WERI-Rb-1 (cell line): ENCODE results near the gene ARAP3.

Source experiments
- DNase-seq: peaks from one replicate; pipeline ENCODE4 v3.0.0-alpha.2; 2020
- H3K27ac ChIP-seq: fragments of 250-450 bp; sonication (Bioruptor Pico); 2 replicates; pipeline ENCODE4 v1.5.1; 2020; ENCODE audit warnings: mild to moderate bottlenecking, moderate library complexity
- H3K27me3 ChIP-seq: fragments of 250-450 bp; sonication (Bioruptor Pico); 2 replicates; pipeline ENCODE4 v1.5.1; 2021; ENCODE audit warnings: mild to moderate bottlenecking, low read depth, moderate library complexity; ENCODE audit not compliant: insufficient read depth, severe bottlenecking
- H3K36me3 ChIP-seq: fragments of 250-450 bp; sonication (Bioruptor Pico); 2 replicates; pipeline ENCODE4 v1.5.1; 2020; ENCODE audit warnings: mild to moderate bottlenecking, moderate library complexity
- H3K4me3 ChIP-seq: 2 replicates; pipeline ENCODE4 v1.5.1; 2011; ENCODE audit warnings: low read depth, mild to moderate bottlenecking, control low read depth, low read length
- H3K9me3 ChIP-seq: fragments of 250-450 bp; sonication (Bioruptor Pico); 2 replicates; pipeline ENCODE4 v1.5.1; 2021; ENCODE audit warnings: mild to moderate bottlenecking, moderate library complexity; ENCODE audit not compliant: severe bottlenecking
- CTCF ChIP-seq: IDR thresholded peaks from 2 replicates; pipeline ENCODE4 v1.5.1; 2011; ENCODE audit warnings: low read depth, mild to moderate bottlenecking, control low read depth, inconsistent platforms, low read length

The ARAP3 gene

GRCh38 chr5:141618804-141619554, 63.1 kb downstream of the ARAP3 start, which contains the start of gene DIAPH1:
DIAPH1 (minus strand) TSS chr5:141619000; CDS start chr5:141618914, 86 bp downstream.
- H3K27ac ChIP-seq: peak within 1 kb of the TSS; percentile 90
- H3K4me3 ChIP-seq: peak within 1 kb of the TSS; percentile 75
- H3K36me3 ChIP-seq: peaks cover 44% of the 10 kb centered on the region
- peak; percentile 95 for TF ChIP-seq CTCF
- H3K27me3 ChIP-seq: no peaks in the 10 kb centered on the region
- H3K9me3 ChIP-seq: no peaks in the 10 kb centered on the region
- peak; percentile 98 for DNase-seq

GRCh38 chr5:141618030-141618803, 63.8 kb downstream of the ARAP3 start:
- Histone ChIP-seq H3K36me3 (peaks cover 38% of the 10 kb centered on the region), H3K27ac (peak overlapping the region; percentile 90), H3K27me3 (no peaks in the 10 kb centered on the region), H3K9me3 (no peaks in the 10 kb centered on the region), H3K4me3 (peak overlapping the region; percentile 75)
- TF ChIP-seq CTCF: no peak
- peak; percentile 51 for DNase-seq

DNA sequence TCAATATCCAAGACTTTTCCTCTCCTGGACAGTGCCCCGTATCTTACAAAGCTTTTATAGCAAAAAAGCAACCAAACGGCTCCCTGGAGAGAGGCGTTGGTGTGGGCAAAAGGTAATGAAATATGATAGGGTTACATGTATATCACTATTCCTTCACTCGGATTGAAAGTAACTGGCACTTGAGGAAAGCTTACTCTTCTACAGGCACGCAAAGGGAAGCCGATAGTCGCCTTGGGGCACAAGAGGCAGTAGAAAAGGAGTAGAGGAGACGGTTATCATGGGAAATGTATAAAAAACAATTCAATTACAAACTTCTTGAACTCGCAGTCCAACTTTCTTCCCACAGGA, 64.4 kb downstream of the ARAP3 start:
- Histone ChIP-seq H3K9me3 (no peaks in the 10 kb centered on the region), H3K36me3 (peaks cover 33% of the 10 kb centered on the region), H3K4me3 (peak overlapping the region; percentile 75), H3K27ac (no peak overlapping the region; the same call in 1 of the 2 replicates), H3K27me3 (no peaks in the 10 kb centered on the region)
- no peak for DNase-seq
- TF ChIP-seq CTCF: no peak

GRCh38 chr5:141617128-141617527, 64.9 kb downstream of the ARAP3 start:
- no peaks in the 10 kb centered on the region for H3K27me3 ChIP-seq
- no peak for TF ChIP-seq CTCF
- H3K4me3 ChIP-seq: no peak overlapping the region
- no peaks in the 10 kb centered on the region for H3K9me3 ChIP-seq
- H3K27ac ChIP-seq: no peak overlapping the region
- DNase-seq: no peak
- H3K36me3 ChIP-seq: peaks cover 30% of the 10 kb centered on the region

DNA sequence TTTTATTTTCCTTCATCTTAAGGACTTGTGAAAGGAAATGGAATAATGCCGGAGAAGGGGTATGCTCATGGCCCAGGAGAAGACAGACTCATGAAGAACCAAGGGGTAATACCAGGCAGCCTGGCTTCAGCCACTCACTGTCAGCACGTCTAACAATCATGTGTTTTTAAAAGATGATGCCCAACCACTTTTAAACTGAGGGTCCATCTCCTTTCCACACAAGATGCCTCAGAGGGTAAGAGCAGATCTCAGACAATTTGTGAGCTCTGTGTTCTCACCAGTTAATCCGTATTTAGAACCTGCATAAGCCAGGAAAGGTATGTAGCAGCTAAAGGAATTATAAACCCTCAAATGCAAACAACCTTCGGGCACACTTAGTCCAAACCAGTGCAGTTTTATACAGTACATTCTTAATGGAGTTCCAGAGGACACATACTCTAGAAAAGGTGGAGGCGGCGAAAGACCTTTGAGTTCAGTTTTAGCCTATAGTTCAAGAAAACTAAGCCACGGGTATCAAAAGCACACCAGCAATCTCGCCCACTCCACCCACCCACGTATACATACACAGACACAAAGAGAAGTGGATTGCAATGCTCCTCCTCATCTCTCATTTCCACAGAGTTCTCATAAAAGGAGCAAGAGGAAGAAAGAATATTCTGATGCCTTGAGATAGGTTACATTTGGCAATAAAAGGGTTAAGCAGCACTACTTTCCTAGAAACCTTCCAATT, 65.9 kb downstream of the ARAP3 start:
- no peak overlapping the region for H3K27ac ChIP-seq
- H3K4me3 ChIP-seq: no peak overlapping the region

More for the DNA sequence above, 65.9 kb downstream of the ARAP3 start:
- peaks cover 20% of the 10 kb centered on the region for H3K36me3 ChIP-seq
- no peak for TF ChIP-seq CTCF
- no peaks in the 10 kb centered on the region for H3K27me3 ChIP-seq
- DNase-seq: no peak
- no peaks in the 10 kb centered on the region for H3K9me3 ChIP-seq
